LHCN-M2 (cell line): Measurements from ENCODE around the gene BCKDHB. TPM values are rescaled to one million over a fixed set of nuclear protein-coding genes. Genes with fewer than 3 reads are reported as not detected.

ENCODE experiments used
- DNase-seq: peaks from one replicate; pipeline ENCODE4 v3.0.0-alpha.2; 2012; ENCODE audit warnings: low read depth
- total RNA-seq: library from RNA; depleted of rRNA; stranded (reverse); fragments of >200 nt; gene quantifications from 2 replicates; pipeline ENCODE4 v1.2.3, GENCODE V29; 2014

Gene BCKDHB
- total RNA-seq, 1 experiment from 2014 or later: 33.6 TPM

- no peak for DNase-seq
Observed at GRCh38 chr6:80254716-80255115, 148.2 kb downstream of the BCKDHB start.

GRCh38 chr6:80256691-80257090 lies 150.2 kb downstream of the BCKDHB start:
- DNase-seq: no peak

GRCh38 chr6:80259118-80259517 lies 152.6 kb downstream of the BCKDHB start:
- DNase-seq: no peak

GRCh38 chr6:80263585-80263984 lies 157.1 kb downstream of the BCKDHB start:
- DNase-seq: no peak

- no peak for DNase-seq
Observed at GRCh38 chr6:80268865-80269730, 162.6 kb downstream of the BCKDHB start.

GRCh38 chr6:80271074-80271473 lies 164.6 kb downstream of the BCKDHB start:
- DNase-seq: no peak

- DNase-seq: no peak
Observed at GRCh38 chr6:80272988-80273387, 166.5 kb downstream of the BCKDHB start.

- DNase-seq: no peak
Observed at GRCh38 chr6:80276861-80277260, 170.4 kb downstream of the BCKDHB start.

- DNase-seq: no peak
Observed at GRCh38 chr6:80277501-80277900, 171.0 kb downstream of the BCKDHB start.

GRCh38 chr6:80280262-80281010 lies 174.0 kb downstream of the BCKDHB start:
- peak; percentile 52 for DNase-seq

GRCh38 chr6:80282913-80283554 lies 176.6 kb downstream of the BCKDHB start:
- peak; percentile 48 for DNase-seq

- no peak for DNase-seq
Observed at GRCh38 chr6:80287112-80287511, 180.6 kb downstream of the BCKDHB start.

- DNase-seq: no peak
Observed at GRCh38 chr6:80287607-80288006, 181.1 kb downstream of the BCKDHB start.

- DNase-seq: no peak
Observed at GRCh38 chr6:80289727-80290126, 183.3 kb downstream of the BCKDHB start.

- peak; percentile 7 for DNase-seq
Observed at GRCh38 chr6:80294531-80294930, 188.1 kb downstream of the BCKDHB start.

GRCh38 chr6:80302716-80303115 lies 196.2 kb downstream of the BCKDHB start:
- DNase-seq: no peak

- DNase-seq: no peak
Observed at GRCh38 chr6:80304014-80304413, 197.5 kb downstream of the BCKDHB start.

GRCh38 chr6:80314531-80314930 lies 208.1 kb downstream of the BCKDHB start:
- DNase-seq: no peak

GRCh38 chr6:80316686-80317231 lies 210.3 kb downstream of the BCKDHB start:
- DNase-seq: no peak

GRCh38 chr6:80319196-80319595 lies 212.7 kb downstream of the BCKDHB start:
- peak; percentile 32 for DNase-seq

- DNase-seq: peak; percentile 71
Observed at GRCh38 chr6:80321011-80321410, 214.5 kb downstream of the BCKDHB start.

- DNase-seq: no peak
Observed at GRCh38 chr6:80325742-80326141, 219.3 kb downstream of the BCKDHB start.
